NOMO-1 (cell line): Measurements from ENCODE around the gene ARID5B.

Experiments
- DNase-seq, 2 experiments: peaks; one replicate each; lab custom pipeline; 2025; ENCODE audit not compliant: unreplicated experiment in 2 of 2; lab: John Stamatoyannopoulos, UW

The ARID5B gene

GRCh38 chr10:61936770-61937169, 35.3 kb downstream of the ARID5B start:
- no peak for DNase-seq

GRCh38 chr10:61937631-61938351, 36.3 kb downstream of the ARID5B start:
- DNase-seq: no peak

GRCh38 chr10:61939902-61940301, 38.4 kb downstream of the ARID5B start:
- DNase-seq: no peak

GRCh38 chr10:61941202-61941681, 39.7 kb downstream of the ARID5B start:
- DNase-seq: peak; percentile 95 to 97

- DNase-seq: no peak
Observed at GRCh38 chr10:61942604-61943461, 41.3 kb downstream of the ARID5B start.

- no peak for DNase-seq
Observed at GRCh38 chr10:61943674-61944378, 42.3 kb downstream of the ARID5B start.

GRCh38 chr10:61944410-61945147, 43.1 kb downstream of the ARID5B start:
- no peak for DNase-seq

- no peak for DNase-seq
Observed at GRCh38 chr10:61949687-61950086, 48.2 kb downstream of the ARID5B start.

GRCh38 chr10:61950449-61951143, 49.1 kb downstream of the ARID5B start:
- DNase-seq: no peak

- DNase-seq: no peak
Observed at GRCh38 chr10:61951144-61951483, 49.6 kb downstream of the ARID5B start.

- no peak for DNase-seq
Observed at GRCh38 chr10:61952028-61952674, 50.7 kb downstream of the ARID5B start.

- no peak for DNase-seq
Observed at GRCh38 chr10:61953183-61953582, 51.7 kb downstream of the ARID5B start.

GRCh38 chr10:61957806-61958205, 56.3 kb downstream of the ARID5B start:
- DNase-seq: no peak

- DNase-seq: no peak
Observed at GRCh38 chr10:61958311-61958710, 56.8 kb downstream of the ARID5B start.

- no peak for DNase-seq
Observed at GRCh38 chr10:61958805-61959204, 57.3 kb downstream of the ARID5B start.

- no peak for DNase-seq
Observed at GRCh38 chr10:61959814-61960213, 58.3 kb downstream of the ARID5B start.

- no peak for DNase-seq
Observed at GRCh38 chr10:61960396-61961120, 59.1 kb downstream of the ARID5B start.

GRCh38 chr10:61961278-61961677, 59.8 kb downstream of the ARID5B start:
- peak; percentile 60 to 69 for DNase-seq

GRCh38 chr10:61962971-61963370, 61.5 kb downstream of the ARID5B start:
- DNase-seq: no peak
